Ovary (tissue), 9 donors: ENCODE data around the gene CLEC16A. TPM values are rescaled to one million over a fixed set of nuclear protein-coding genes. Genes with fewer than 3 reads are reported as not detected.

Experiments used
- DNase-seq, 5 donors: peaks; one replicate each; pipeline ENCODE4 v3.0.0-alpha.2; 2019 to 2020
- H3K27ac ChIP-seq, 2 donors: fragments of 200-600 bp; one replicate each; pipeline versions ENCODE4 v1.5.1 to v1.8.0; 2019 to 2022
- H3K27me3 ChIP-seq: fragments of 200-600 bp; one replicate; pipeline ENCODE4 v1.8.0; 2022
- H3K36me3 ChIP-seq: fragments of 200-600 bp; sonication (generic); one replicate; pipeline ENCODE4 v1.5.1; 2019
- H3K4me1 ChIP-seq: one replicate; pipeline ENCODE4 v1.8.1; 2013; ENCODE audit warnings: mild to moderate bottlenecking, moderate library complexity; ENCODE audit not compliant: insufficient read depth
- H3K4me3 ChIP-seq: fragments of 200-600 bp; sonication (generic); one replicate; pipeline ENCODE4 v1.5.1; 2017
- H3K9me3 ChIP-seq, 2 donors: fragments of 200-600 bp in 1 of 2; sonication (generic) in 1 of 2; one replicate each; pipeline versions ENCODE4 v1.5.1 to v1.8.1; 2013 to 2019; ENCODE audit warnings: mild to moderate bottlenecking in 1 of 2, moderate library complexity in 1 of 2
- EP300 ChIP-seq: sonication (generic); formaldehyde crosslinking; IDR thresholded peaks from one replicate; pipeline ENCODE4 v1.6.1; 2017; ENCODE audit warnings: antibody characterized with exemption
- POLR2A ChIP-seq: fragments of 450-650 bp; IDR thresholded peaks from one replicate; pipeline ENCODE4 v1.6.1; 2017; ENCODE audit warnings: antibody characterized with exemption, mild to moderate bottlenecking, moderate library complexity
- WGBS, 3 donors: extraction: QIAGEN DNeasy Blood & Tissue Kit in 1 of 3; methylation state at CpG; one replicate each; pipeline versions ENCODE4 v1.1.5 to v1.1.7; 2013 to 2017; 5-methylcytosine and 5-hydroxymethylcytosine counted together
- intact Hi-C, 4 donors: fragments of 100-400 bp; cut with DNase I; formaldehyde crosslinking; loops; one replicate each; pipeline versions ENCODE4 v1.11.0 to v1.15.1; 2022 to 2023
- polyA plus RNA-seq, 2 donors: library from polyadenylated mRNA; stranded (reverse); fragments of 200-250 nt in 1 of 2; fragments of 350-450 nt in 1 of 2; fragmentation: Illumina TruSeq in 1 of 2; extraction: RNeasy Lipid Tissue Mini Kit (QIAGEN cat#74804) in 1 of 2; gene quantifications; one replicate each; pipeline ENCODE4 v1.2.3, GENCODE V29; 2013 to 2014
- total RNA-seq, 7 donors: library from RNA; depleted of rRNA in 2 of 7; stranded (reverse); fragments of >200 nt in 2 of 7; fragmentation: NEBNext Ultra II Directional in 3 of 7; extraction: Animal tissue kit (Norgen Biotek cat#: 25700) in 3 of 7; gene quantifications; one replicate each; pipeline versions ENCODE4 v1.1.0 to v1.2.4, GENCODE V29; 2016 to 2023
- TF ChIP-seq, protein P1 (sequence below), 3 donors: fragments of 450-650 bp in 2 of 3; fragments of 200-600 bp in 1 of 3; IDR thresholded peaks; one replicate each; pipeline versions ENCODE4 v1.5.1 to v1.8.0; 2016 to 2022; ENCODE audit warnings: antibody characterized with exemption in 3 of 3, mild to moderate bottlenecking in 1 of 3
- donor health status: DM: no; HTN: no; CAD: no; lungs with moderate emphysema.
- donor health status: DM: no; HTN: no; CAD: no.
- donor health status: Bipolar disorder and iron deficiency.
- donor health status: DM: yes; HTN: yes; CAD: no.
- donor health status: DM: no; HTN: no; CAD: no.
- donor health status: DM: yes; HTN: yes; CAD: no.

CLEC16A gene
- total and polyA plus RNA-seq, 9 donors: 6.4 to 28.1 (median 16.5) TPM

DNA sequence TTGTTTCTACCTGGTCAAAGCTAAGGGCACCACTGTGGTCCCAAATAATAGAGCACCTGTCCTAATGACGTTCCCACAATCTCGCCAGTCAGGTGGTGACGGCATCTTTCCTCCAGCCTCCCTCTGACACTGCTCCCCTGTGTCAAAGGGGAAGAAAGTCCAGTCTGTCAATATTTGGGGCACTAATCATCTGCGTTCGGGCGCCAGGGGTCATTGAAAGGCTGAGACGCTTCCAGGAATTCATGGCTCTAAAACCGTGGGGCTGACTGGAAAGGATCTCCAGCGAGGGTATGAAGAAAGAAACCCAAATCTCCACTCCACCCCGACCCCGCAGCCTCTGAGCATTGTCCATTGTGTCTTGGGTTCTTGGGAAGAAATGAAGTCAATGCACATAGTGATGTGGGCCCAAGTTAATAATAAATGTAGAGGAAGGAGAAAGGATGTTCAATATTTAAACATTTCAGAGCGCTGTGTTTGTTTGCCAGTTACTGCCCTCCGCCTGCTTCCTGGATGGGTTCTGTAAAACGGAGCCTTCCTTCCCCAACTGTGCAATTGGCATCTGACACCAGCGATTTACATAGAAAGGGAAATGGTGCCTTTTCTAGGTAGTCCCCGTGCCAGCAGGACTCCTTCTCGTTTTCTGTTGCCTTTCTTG lies 208.4 kb downstream of the CLEC16A start:
- DNase-seq: no peak
- Histone ChIP-seq H3K4me1 (peaks cover 5% of the 10 kb centered on the region), H3K9me3 (no peaks in the 10 kb centered on the region), H3K4me3 (no peak overlapping the region), H3K36me3 (no peaks in the 10 kb centered on the region), H3K27ac (no peak overlapping the region), H3K27me3 (no peaks in the 10 kb centered on the region)
- intact Hi-C loops: no loop called here
- TF ChIP-seq, protein P1, sequence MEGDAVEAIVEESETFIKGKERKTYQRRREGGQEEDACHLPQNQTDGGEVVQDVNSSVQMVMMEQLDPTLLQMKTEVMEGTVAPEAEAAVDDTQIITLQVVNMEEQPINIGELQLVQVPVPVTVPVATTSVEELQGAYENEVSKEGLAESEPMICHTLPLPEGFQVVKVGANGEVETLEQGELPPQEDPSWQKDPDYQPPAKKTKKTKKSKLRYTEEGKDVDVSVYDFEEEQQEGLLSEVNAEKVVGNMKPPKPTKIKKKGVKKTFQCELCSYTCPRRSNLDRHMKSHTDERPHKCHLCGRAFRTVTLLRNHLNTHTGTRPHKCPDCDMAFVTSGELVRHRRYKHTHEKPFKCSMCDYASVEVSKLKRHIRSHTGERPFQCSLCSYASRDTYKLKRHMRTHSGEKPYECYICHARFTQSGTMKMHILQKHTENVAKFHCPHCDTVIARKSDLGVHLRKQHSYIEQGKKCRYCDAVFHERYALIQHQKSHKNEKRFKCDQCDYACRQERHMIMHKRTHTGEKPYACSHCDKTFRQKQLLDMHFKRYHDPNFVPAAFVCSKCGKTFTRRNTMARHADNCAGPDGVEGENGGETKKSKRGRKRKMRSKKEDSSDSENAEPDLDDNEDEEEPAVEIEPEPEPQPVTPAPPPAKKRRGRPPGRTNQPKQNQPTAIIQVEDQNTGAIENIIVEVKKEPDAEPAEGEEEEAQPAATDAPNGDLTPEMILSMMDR (IDR thresholded peaks at IDR 0.05): no peak
- TF ChIP-seq EP300: no peak
- TF ChIP-seq POLR2A: no peak
- 83 to 89% (median 87%) methylated on average over 17 of the region's 17 CpGs for WGBS, 3 donors

DNA sequence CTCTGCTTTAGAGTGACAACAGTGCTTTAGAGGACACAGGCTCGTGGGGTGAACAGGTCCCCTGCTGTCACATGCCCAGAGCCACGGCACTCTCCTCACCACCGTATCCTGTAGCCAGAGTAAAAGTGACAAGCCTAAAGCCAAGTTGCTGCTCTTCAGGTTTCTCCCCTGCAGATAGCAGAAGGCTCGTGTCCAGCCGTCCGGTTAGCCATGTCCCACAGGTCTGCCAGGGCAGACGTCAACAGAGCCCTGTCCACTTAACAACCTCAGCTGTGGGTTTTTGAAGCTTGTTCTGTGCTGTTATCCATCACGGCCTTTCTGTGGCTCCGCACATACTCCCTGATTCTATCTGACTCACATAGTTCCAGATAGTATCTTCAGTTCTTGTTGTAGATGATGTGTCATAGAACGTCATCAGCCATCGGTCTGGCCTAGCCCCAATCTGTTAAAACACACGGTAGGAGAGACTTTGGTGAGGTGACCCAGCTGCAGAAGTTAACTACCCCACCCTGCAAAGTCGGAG lies 211.0 kb downstream of the CLEC16A start:
- H3K4me1 ChIP-seq: peaks cover 5% of the 10 kb centered on the region
- no peak overlapping the region for H3K27ac ChIP-seq
- intact Hi-C loops: no loop called here
- no peaks in the 10 kb centered on the region for H3K27me3 ChIP-seq
- TF ChIP-seq POLR2A (no peak), EP300 (no peak)
- TF ChIP-seq, protein P1 (IDR thresholded peaks at IDR 0.05): no peak
- H3K36me3 ChIP-seq: no peaks in the 10 kb centered on the region
- DNase-seq: no peak
- no peak overlapping the region for H3K4me3 ChIP-seq
- H3K9me3 ChIP-seq: no peaks in the 10 kb centered on the region
- WGBS, 3 donors: 85 to 89% (median 85%) methylated on average over 13 of the region's 13 CpGs

DNA sequence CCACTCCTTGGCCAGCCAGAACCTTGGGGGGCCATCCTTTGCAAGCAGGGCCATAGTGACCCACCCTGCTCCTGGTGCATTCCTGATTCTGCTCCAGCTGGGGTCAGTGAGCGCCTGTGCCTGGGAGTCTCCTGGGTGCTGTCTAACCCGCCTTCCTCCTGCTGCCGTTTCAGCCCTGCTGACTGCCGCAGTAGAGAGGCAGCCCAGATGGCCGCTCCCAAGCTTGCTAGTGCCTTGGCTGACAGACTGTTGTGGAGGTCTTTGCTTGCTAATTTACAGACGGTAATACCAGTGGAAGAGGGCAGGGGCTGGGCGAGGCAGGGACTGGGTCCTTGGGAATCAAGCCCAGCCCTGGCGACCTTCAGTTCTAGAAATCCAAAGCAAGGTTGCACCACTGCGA lies 212.0 kb downstream of the CLEC16A start:
- H3K27ac ChIP-seq: no peak overlapping the region
- no peak for DNase-seq

DNA sequence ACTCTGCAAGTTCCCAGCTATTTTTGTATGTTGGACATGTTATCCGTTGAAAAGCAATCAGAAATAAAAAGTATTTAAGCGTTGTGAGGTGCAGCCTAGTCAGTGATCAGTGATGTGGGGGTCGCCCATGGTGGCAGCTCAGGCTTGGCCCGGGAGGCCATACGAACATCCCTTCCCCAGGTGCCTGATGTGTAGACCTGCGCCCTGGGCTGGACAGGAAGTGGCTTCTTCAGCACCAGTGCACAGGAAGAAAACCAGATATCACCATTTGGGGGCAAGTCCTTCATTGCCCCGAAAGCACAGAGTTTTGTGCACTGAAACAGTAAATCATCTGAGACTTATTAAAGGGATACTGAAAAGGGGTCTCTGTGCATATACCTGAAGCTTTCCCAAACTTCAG lies 212.8 kb downstream of the CLEC16A start:
- peaks cover 6% of the 10 kb centered on the region for H3K4me1 ChIP-seq
- WGBS, 3 donors: 83 to 88% (median 85%) methylated on average over 7 of the region's 7 CpGs
- H3K27ac ChIP-seq: no peak overlapping the region
- H3K36me3 ChIP-seq: no peaks in the 10 kb centered on the region
- no peak overlapping the region for H3K4me3 ChIP-seq
- no peaks in the 10 kb centered on the region for H3K27me3 ChIP-seq
- intact Hi-C loops: no loop called here
- no peaks in the 10 kb centered on the region for H3K9me3 ChIP-seq
- DNase-seq: no peak
- TF ChIP-seq POLR2A (no peak), EP300 (no peak)
- TF ChIP-seq, protein P1 (IDR thresholded peaks at IDR 0.05): no peak

More for the DNA sequence above, 212.0 kb downstream of the CLEC16A start:
- Histone ChIP-seq H3K27me3 (no peaks in the 10 kb centered on the region), H3K4me1 (peaks cover 5% of the 10 kb centered on the region), H3K4me3 (no peak overlapping the region), H3K36me3 (no peaks in the 10 kb centered on the region), H3K9me3 (no peaks in the 10 kb centered on the region)
- intact Hi-C loops: no loop called here
- WGBS, 3 donors: 51 to 65% (median 58%) methylated on average over 9 of the region's 9 CpGs
- TF ChIP-seq, protein P1 (IDR thresholded peaks at IDR 0.05): no peak
- TF ChIP-seq EP300: no peak
